HG03095 (cell line): ENCODE results near the gene IKZF3.

Experiments
- ATAC-seq: cut with Tn5 transposase; IDR thresholded peaks from one replicate; pipeline ENCODE4 v1.9.1; 2021; ENCODE audit warnings: moderate library complexity; ENCODE audit not compliant: unreplicated experiment

The IKZF3 gene

DNA sequence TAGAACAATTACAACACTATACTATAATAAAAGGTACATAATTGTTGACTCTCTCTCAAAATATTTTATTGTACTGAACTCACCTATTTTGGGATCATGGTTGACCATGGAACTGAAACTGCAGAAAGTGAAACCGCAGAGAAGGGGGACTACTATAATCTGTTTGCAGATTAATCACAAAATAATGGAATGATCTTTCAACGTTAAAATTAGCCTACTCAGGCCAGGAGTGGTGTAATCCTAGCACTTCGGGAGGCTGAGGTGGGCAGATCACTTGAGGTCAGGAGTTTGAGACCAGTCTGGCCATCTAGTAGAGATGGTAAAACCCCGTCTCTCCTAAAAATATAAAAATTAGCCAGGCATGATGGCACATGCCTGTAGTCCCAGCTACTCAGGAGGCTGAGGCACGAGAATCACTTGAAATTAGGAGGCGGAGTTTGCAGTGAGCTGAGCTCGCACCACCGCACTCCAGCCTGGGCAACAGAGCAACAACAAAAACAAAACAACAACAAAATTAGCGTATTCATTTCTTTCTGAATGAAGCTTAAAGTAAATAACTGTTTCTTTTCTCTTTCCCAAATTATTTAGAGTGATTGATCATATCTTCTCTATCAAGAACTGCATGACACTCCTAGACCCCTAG, 45.6 kb downstream of the IKZF3 start:
- no peak for ATAC-seq

DNA sequence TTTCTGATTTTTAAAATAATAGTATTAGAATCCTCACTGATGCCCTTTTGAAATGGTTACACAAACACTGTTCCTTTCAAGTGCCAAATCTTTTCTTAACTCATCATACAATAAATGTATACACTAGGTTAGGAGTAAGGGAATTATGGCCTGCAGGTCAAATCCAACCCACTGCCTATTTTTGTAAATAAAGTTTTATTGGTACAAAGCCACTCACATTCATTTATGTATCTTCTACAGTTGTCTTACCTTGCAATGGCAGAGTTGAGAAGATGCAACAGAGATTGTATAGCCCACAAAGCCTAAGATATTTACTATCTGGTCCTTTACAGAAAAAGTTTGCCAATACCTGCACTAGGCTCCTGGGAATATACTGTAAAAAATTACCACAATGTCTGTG, 47.8 kb downstream of the IKZF3 start:
- ATAC-seq: no peak

DNA sequence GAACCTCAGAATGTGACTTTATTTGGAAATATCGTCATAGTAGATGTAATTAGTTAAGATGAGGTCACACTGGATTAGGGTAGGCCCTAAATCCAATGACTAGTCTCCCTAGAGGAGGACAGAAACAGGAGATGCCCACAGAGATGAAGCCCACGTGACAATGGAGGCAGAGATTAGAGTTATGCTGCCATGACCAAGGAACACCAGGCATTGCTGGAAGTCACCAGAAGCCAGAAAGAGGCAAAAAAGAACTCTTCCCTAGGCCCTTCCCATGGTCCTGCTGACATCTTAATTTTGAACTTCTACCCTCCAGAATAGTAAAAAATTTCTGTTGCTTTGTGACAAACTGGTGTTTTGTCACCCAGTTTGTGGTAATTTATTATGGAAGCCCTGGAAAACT, 49.6 kb downstream of the IKZF3 start:
- no peak for ATAC-seq

GRCh38 chr17:39813631-39814030, 50.5 kb downstream of the IKZF3 start:
- ATAC-seq: no peak

DNA sequence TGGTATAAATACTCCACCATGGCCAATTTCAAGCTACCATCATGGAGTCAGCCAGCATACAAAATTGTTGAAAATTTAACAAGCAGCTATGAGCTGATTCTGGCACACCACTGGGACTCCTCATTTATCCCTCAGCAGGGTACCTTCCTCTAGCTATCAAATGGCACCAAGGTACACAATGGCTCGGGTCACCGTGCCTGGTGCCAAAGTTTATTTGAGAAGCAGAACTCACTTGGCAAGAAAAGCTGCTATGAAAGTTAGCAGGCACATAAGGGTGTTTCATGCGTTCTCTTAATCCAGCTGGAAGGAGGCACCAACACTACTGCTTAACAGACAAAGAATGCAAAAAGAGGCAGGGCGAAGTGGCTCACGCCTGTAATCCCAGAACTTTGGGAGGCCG, 51.6 kb downstream of the IKZF3 start:
- ATAC-seq: no peak

GRCh38 chr17:39810939-39811728, 53.0 kb downstream of the IKZF3 start:
- no peak for ATAC-seq

GRCh38 chr17:39809221-39809620, 54.9 kb downstream of the IKZF3 start:
- no peak for ATAC-seq

DNA sequence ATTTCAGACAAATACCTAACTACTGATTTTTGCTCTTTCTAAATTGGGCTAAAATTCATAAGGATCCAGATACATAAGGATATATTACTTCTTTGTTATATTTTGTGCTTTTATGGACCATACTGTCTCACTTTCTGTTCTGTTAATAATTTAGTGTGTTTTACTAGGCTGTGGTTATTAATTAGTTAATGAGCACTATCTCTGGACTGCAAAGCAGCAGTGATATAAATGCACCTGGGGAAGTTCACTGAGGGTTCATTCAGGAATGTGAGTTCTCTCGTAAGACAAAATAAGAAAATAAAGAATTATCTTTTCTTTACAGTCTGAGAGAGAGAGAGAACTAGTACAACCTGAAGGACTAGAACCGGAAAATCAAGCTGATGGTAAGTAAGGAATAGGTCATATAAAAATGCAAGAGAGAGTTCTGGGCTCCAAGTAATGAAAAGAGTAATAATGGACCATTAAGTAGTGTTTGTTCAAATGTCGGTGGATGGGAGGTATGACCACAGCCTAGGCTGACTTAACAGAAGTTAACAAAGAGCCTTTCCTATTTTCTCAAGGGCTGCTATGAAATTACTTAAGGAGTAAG, 55.6 kb downstream of the IKZF3 start:
- ATAC-seq: no peak

- no peak for ATAC-seq
These were observed 59.3 kb downstream of the IKZF3 start for GRCh38 chr17:39804839-39805238.

GRCh38 chr17:39801055-39801454, 63.1 kb downstream of the IKZF3 start:
- ATAC-seq: no peak

GRCh38 chr17:39800540-39800939, 63.6 kb downstream of the IKZF3 start:
- no peak for ATAC-seq

DNA sequence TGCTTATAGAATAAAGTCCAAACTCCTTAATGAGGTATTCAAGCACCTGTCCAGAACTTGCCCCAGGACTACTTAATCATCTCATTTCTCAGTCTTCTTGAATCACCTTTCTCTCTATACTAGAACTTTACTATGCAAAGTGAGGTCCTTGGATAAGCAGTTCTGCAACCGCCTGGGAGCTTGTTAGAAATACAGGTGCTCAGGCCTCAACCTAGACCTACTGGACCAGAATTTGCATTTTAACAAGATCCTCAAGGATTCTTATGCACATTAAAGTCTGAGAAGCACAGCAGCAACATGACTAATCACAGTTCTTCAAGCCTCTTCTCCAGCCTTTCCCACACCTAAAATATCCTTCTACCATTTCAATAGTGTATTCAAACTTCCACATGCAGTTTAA, 64.7 kb downstream of the IKZF3 start:
- ATAC-seq: no peak

DNA sequence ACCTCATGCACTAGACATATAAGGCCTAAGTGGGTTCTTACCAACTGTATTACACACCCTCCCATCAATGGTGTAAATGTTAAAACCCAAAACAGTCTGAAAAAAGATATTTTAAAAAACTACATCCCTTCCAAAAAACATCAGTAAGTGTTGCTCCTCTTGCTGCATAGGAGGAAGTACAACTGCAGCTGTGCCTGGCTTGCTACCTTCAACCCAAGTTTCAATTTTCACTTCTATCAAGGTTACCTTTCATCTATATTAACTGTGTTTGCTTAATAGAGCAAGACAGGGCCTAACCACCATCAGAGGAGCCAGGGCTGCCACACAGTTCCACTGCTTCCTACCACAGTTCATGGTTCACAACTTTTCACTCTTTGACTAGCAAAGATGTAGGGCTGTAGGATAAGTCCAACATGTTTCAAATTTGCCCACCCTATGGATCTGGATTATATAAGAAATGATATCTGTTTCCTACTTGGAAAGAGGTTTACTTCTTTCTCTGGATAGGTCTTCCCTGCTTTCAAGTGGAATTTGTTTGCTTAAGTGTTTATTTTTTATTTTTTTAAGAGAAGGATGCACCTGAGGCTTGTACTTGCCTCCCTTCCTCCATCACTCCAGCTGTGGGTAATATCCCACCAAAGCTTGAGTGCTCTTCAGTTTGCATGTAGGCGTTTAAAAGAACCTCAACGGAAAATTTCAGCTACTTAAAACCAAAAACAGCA, 69.7 kb downstream of the IKZF3 start:
- ATAC-seq: no peak

DNA sequence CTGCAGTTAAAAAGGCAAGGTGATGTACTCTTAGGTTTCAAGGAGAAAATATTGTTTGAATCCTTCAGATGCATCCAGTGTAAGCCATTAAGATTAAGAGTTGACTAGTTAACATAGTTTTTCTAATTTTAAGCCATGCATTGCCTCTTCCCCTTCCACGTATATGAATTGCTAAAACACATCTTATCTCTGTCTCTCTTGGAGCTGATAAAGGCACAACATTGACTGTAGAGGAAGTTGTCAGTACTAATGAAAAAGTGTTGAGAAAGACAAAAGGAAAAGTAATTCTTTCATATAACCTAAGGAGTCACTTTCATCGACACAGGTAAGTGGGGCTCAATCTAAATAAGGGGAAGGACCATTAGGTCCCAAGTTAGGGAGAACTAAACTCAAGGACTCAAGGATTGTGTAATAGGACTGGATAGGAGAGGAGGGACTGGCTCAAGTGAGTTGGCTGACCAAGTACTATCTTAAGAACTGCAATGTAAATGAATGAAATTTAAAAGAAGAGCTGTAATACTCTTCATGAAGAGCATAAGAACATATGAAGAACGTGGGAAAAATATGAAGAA, 70.7 kb downstream of the IKZF3 start:
- no peak for ATAC-seq

- ATAC-seq: no peak
These were observed 71.4 kb downstream of the IKZF3 start for GRCh38 chr17:39792526-39793221.

- no peak for ATAC-seq
These were observed 72.8 kb downstream of the IKZF3 start for GRCh38 chr17:39791111-39791992.

GRCh38 chr17:39787743-39788484, 76.2 kb downstream of the IKZF3 start:
- no peak for ATAC-seq

DNA sequence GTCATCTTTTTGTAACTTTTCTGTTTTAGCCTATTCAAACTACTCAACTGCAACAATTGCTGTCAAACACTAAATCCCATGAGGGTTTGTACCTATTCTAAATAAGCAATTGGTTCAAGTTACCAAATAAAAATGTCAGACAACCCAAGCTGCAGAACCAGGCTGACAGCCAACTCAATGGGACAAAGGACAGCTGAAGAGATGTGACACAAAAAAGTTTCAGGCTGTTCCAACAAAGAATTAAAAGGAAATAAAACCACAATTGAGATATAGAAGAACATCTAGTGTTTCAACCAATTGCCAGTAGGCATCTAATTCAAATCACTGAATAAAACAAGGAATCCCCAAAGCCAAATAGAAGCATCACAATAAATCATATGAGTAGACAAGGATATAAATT, 77.1 kb downstream of the IKZF3 start:
- ATAC-seq: no peak

GRCh38 chr17:39782980-39783379, 81.1 kb downstream of the IKZF3 start:
- no peak for ATAC-seq
